Measurements from ENCODE around the gene PTPN14. TPM values are rescaled to one million over a fixed set of nuclear protein-coding genes. Genes with fewer than 3 reads are reported as not detected.

The PTPN14 gene
- total RNA-seq, 1 experiment from 2014 or later: 37.5 TPM

DNA sequence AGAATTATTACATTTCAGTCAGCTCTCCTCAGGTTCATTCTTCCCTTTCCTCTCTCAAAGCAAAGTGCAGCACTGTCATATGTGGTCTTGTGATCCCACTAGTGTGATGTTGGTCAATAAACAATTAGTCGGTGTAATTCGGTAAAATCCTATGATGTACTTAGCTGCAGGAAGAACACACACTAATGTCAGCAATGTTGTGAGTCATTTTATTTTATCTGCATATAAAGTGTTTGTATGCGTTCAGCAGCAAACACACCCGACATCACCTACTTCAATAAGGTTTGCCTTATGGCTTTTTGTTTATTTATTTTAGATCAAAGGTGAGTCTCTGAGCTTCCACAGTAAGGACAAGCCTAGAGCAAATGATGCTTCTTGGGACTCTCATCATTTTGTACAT lies 47.8 kb downstream of the PTPN14 start:
- TF ChIP-seq SP1 (IDR thresholded peaks at IDR 0.05; ENCODE audit: low read depth) (no peak), YY1 (IDR thresholded peaks at IDR 0.05; ENCODE audit: extremely low read depth, insufficient replicate concordance, low read depth, low read length) (no peak), RAD21 (IDR thresholded peaks at IDR 0.05; ENCODE audit: low read depth) (no peak), ELF1 (IDR thresholded peaks at IDR 0.05; ENCODE audit: borderline replicate concordance, low read depth) (no peak), POLR2A (IDR thresholded peaks at IDR 0.05; ENCODE audit: borderline replicate concordance, extremely low read depth, insufficient read depth, insufficient read length) (no peak), EZH2 (IDR thresholded peaks at IDR 0.05) (no peak), TCF7L2 (IDR thresholded peaks at IDR 0.05; ENCODE audit: borderline replicate concordance, extremely low read depth, insufficient read depth, insufficient read length) (no peak)
- BruUV-seq (replicated peaks): no TSS peak
- POLR2A ChIA-PET: no interaction called here
- no peaks in the 10 kb centered on the region for H3K9me3 ChIP-seq (ENCODE audit: control insufficient read depth in 1 of 2, insufficient read depth in 1 of 2, low read depth in 1 of 2, low read length in 2 of 2)
- H3K4me1 ChIP-seq (ENCODE audit: control insufficient read depth in 1 of 2, insufficient read depth in 2 of 2, low read length in 2 of 2): peaks cover 57 to 58% of the 10 kb centered on the region in 2 experiments
- no peak for ATAC-seq
- H3K79me2 ChIP-seq (ENCODE audit: insufficient read depth, low read length): peaks cover 68% of the 10 kb centered on the region
- CTCF ChIA-PET: no interaction called here
- H3K9me2 ChIP-seq (ENCODE audit: insufficient read depth): no peaks in the 10 kb centered on the region
- H4K20me1 ChIP-seq (ENCODE audit: insufficient read depth): no peaks in the 10 kb centered on the region
- H2AFZ ChIP-seq (ENCODE audit: low read depth, low read length, poor library complexity, severe bottlenecking): no peak overlapping the region
- no peak overlapping the region for H3K27ac ChIP-seq (ENCODE audit: low read depth, low read length)
- intact Hi-C loops (cut with micrococcal nuclease): no loop called here
- H3K9ac ChIP-seq (ENCODE audit: low read length): no peak overlapping the region
- no peaks in the 10 kb centered on the region for H3K36me3 ChIP-seq (ENCODE audit: control insufficient read depth in 1 of 2, insufficient read depth in 2 of 2, low read length in 2 of 2)
- no peaks in the 10 kb centered on the region for H3K27me3 ChIP-seq (ENCODE audit: insufficient read depth, low read length)
- no peak for DNase-seq (ENCODE audit: low read depth, low spot score)
- peak overlapping the region; percentile 20; the same call in 1 of the 2 replicates for H3K4me2 ChIP-seq (ENCODE audit: low read length)
- RAD21 ChIA-PET (ENCODE audit: low non-redundant PET in 1 of 2, low total read pairs in 2 of 2, uncharacterized antibody in 2 of 2, unreplicated experiment in 2 of 2): no interaction called here
- H3K4me3 ChIP-seq (replicated peaks in 1 of 2; ENCODE audit: low read depth in 1 of 2, low read length in 2 of 2): no peak overlapping the region

DNA sequence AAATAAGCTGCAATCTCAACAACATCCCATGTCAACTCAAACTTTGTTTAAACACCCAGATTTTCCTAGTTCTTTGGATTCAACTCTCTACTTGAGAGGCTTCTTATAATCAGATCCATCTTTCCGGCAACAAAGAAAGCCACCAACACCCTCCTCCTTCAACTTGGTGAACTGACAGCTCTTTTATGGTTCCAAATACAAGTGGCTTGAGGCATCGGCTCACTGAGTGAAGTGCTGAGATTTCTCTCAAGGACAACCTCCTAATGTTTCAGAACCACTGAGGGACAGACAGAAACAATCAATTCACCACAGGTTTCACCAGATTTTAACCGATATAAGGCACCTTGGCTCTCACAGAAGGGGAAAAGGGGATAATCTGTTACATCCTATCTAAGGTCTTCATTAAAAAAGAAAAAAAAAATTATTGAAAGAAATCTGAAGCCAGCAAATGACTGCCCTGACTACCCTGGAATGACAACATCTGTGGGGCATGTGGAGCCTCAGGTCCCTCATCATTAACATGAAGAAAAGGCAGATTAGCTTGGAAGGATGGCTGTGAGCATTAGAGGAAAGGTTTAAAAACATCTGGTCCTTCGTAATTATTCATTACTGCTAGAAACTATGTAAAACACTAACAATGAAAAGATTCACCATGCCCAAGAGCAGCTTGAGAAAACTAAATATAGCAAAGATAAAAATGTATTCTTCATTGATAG lies 50.9 kb downstream of the PTPN14 start:
- DNase-seq (ENCODE audit: low read depth, low spot score) (no peak), ATAC-seq (no peak)
- Histone ChIP-seq H3K4me3 (replicated peaks in 1 of 2; ENCODE audit: low read depth in 1 of 2, low read length in 2 of 2) (no peak overlapping the region), H3K27ac (ENCODE audit: low read depth, low read length) (no peak overlapping the region), H4K20me1 (ENCODE audit: insufficient read depth) (no peaks in the 10 kb centered on the region), H3K9ac (ENCODE audit: low read length) (no peak overlapping the region), H3K36me3 (ENCODE audit: control insufficient read depth in 1 of 2, insufficient read depth in 2 of 2, low read length in 2 of 2) (no peaks in the 10 kb centered on the region), H3K9me3 (ENCODE audit: control insufficient read depth in 1 of 2, insufficient read depth in 1 of 2, low read depth in 1 of 2, low read length in 2 of 2) (no peaks in the 10 kb centered on the region), H3K27me3 (ENCODE audit: insufficient read depth, low read length) (no peaks in the 10 kb centered on the region), H3K9me2 (ENCODE audit: insufficient read depth) (no peaks in the 10 kb centered on the region), H3K79me2 (ENCODE audit: insufficient read depth, low read length) (peaks cover 83% of the 10 kb centered on the region), H2AFZ (ENCODE audit: low read depth, low read length, poor library complexity, severe bottlenecking) (no peak overlapping the region), H3K4me2 (ENCODE audit: low read length) (no peak overlapping the region), H3K4me1 (ENCODE audit: control insufficient read depth in 1 of 2, insufficient read depth in 2 of 2, low read length in 2 of 2) (peaks cover 55 to 56% of the 10 kb centered on the region in 2 experiments)
- TF ChIP-seq YY1 (IDR thresholded peaks at IDR 0.05; ENCODE audit: extremely low read depth, insufficient replicate concordance, low read depth, low read length) (no peak), POLR2A (IDR thresholded peaks at IDR 0.05; ENCODE audit: borderline replicate concordance, extremely low read depth, insufficient read depth, insufficient read length) (no peak), JUND (IDR thresholded peaks at IDR 0.05) (no peak)
- TF ChIP-seq, protein P1, sequence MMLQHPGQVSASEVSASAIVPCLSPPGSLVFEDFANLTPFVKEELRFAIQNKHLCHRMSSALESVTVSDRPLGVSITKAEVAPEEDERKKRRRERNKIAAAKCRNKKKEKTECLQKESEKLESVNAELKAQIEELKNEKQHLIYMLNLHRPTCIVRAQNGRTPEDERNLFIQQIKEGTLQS (IDR thresholded peaks at IDR 0.05): no peak
- intact Hi-C loops (cut with micrococcal nuclease): no loop called here
- ChIA-PET RAD21 (ENCODE audit: low non-redundant PET in 1 of 2, low total read pairs in 2 of 2, uncharacterized antibody in 2 of 2, unreplicated experiment in 2 of 2) (no interaction called here), POLR2A (no interaction called here), CTCF (no interaction called here)
- no TSS peak for BruUV-seq (replicated peaks)
